H9 (cell line): ENCODE results near the gene MACROD1. TPM values are rescaled to one million over a fixed set of nuclear protein-coding genes. Genes with fewer than 3 reads are reported as not detected.

Source experiments
- DNase-seq: peaks from one replicate; pipeline ENCODE4 v3.0.0-alpha.2; 2017
- H2AFZ ChIP-seq: one replicate; pipeline ENCODE4 v1.6.1; 2013; ENCODE audit warnings: mild to moderate bottlenecking, low read length, control low read depth, moderate library complexity
- H2AK5ac ChIP-seq: 2 replicates; pipeline ENCODE4 v1.6.1; 2013; ENCODE audit warnings: low read length, control low read depth, mixed read lengths; ENCODE audit not compliant: insufficient read length
- H2BK120ac ChIP-seq: one replicate; pipeline ENCODE4 v1.6.1; 2013; ENCODE audit warnings: low read depth, mild to moderate bottlenecking, low read length, control low read depth, inconsistent platforms; ENCODE audit not compliant: poor library complexity, severe bottlenecking
- H2BK12ac ChIP-seq: 2 replicates; pipeline ENCODE4 v1.6.1; 2013; ENCODE audit warnings: low read length, control low read depth, mixed read lengths, low read depth; ENCODE audit not compliant: insufficient read length
- H2BK15ac ChIP-seq: 2 replicates; pipeline ENCODE4 v1.6.1; 2013; ENCODE audit warnings: low read depth, low read length, control low read depth
- H2BK20ac ChIP-seq: one replicate; pipeline ENCODE4 v1.6.1; 2013; ENCODE audit warnings: low read depth, mild to moderate bottlenecking, low read length, control low read depth, inconsistent platforms; ENCODE audit not compliant: poor library complexity, severe bottlenecking
- H2BK5ac ChIP-seq: 2 replicates; pipeline ENCODE4 v1.6.1; 2013; ENCODE audit warnings: low read length, control low read depth, mixed read lengths; ENCODE audit not compliant: insufficient read length
- H3K14ac ChIP-seq: 2 replicates; pipeline ENCODE4 v1.6.1; 2013; ENCODE audit warnings: low read length, control low read depth; ENCODE audit not compliant: insufficient read depth
- H3K18ac ChIP-seq: 2 replicates; pipeline ENCODE4 v1.6.1; 2013; ENCODE audit warnings: low read depth, mild to moderate bottlenecking, mixed read lengths, low read length, control low read depth; ENCODE audit not compliant: insufficient read length
- H3K23ac ChIP-seq: 2 replicates; pipeline ENCODE4 v1.6.1; 2013; ENCODE audit warnings: low read length, control low read depth, mixed read lengths, low read depth; ENCODE audit not compliant: insufficient read length
- H3K23me2 ChIP-seq: 2 replicates; pipeline ENCODE4 v1.6.1; 2013; ENCODE audit warnings: low read depth, mild to moderate bottlenecking, mixed read lengths, low read length, control low read depth; ENCODE audit not compliant: insufficient read length, poor library complexity, severe bottlenecking
- H3K27ac ChIP-seq: 2 replicates; pipeline ENCODE4 v1.5.1; 2013; ENCODE audit warnings: low read length, control low read depth, mixed read lengths, low read depth; ENCODE audit not compliant: insufficient read length
- H3K27me3 ChIP-seq: 2 replicates; pipeline ENCODE4 v1.6.1; 2013; ENCODE audit warnings: low read length, control low read depth, inconsistent platforms; ENCODE audit not compliant: insufficient read depth
- H3K4ac ChIP-seq: 2 replicates; pipeline ENCODE4 v1.6.1; 2013; ENCODE audit warnings: low read depth, mild to moderate bottlenecking, control low read depth, inconsistent platforms, low read length, moderate library complexity
- H3K4me1 ChIP-seq: 2 replicates; pipeline ENCODE4 v1.6.1; 2013; ENCODE audit warnings: low read length, control low read depth, inconsistent platforms; ENCODE audit not compliant: insufficient read depth
- H3K4me2 ChIP-seq: 2 replicates; pipeline ENCODE4 v1.6.1; 2013; ENCODE audit warnings: low read length, control low read depth, mixed read lengths; ENCODE audit not compliant: insufficient read length, insufficient read depth
- H3K56ac ChIP-seq: 2 replicates; pipeline ENCODE4 v1.6.1; 2013; ENCODE audit warnings: low read depth, mild to moderate bottlenecking, mixed read lengths, low read length, control low read depth; ENCODE audit not compliant: insufficient read length
- H3K79me1 ChIP-seq: 2 replicates; pipeline ENCODE4 v1.6.1; 2013; ENCODE audit warnings: low read depth, mild to moderate bottlenecking, moderate library complexity, low read length, control low read depth, inconsistent platforms; ENCODE audit not compliant: insufficient read depth, poor library complexity, severe bottlenecking
- H3K79me2 ChIP-seq: 2 replicates; pipeline ENCODE4 v1.6.1; 2013; ENCODE audit warnings: low read length, control low read depth, inconsistent platforms; ENCODE audit not compliant: insufficient read depth
- H3K9ac ChIP-seq: 2 replicates; pipeline ENCODE4 v1.6.1; 2013; ENCODE audit warnings: low read length, control low read depth, mixed read lengths; ENCODE audit not compliant: insufficient read length; ENCODE audit errors: extremely low read depth
- H3K9me3 ChIP-seq: one replicate; pipeline ENCODE4 v1.6.1; 2013; ENCODE audit warnings: low read depth, low read length, inconsistent platforms; ENCODE audit not compliant: control insufficient read depth
- H3T11ph ChIP-seq: one replicate; pipeline ENCODE4 v1.6.1; 2013; ENCODE audit warnings: mild to moderate bottlenecking, low read length, control low read depth, inconsistent platforms
- H4K20me1 ChIP-seq: one replicate; pipeline ENCODE4 v1.6.1; 2013; ENCODE audit not compliant: control insufficient read depth, insufficient read length, insufficient read depth
- H4K5ac ChIP-seq: 2 replicates; pipeline ENCODE4 v1.6.1; 2013; ENCODE audit warnings: low read depth, mild to moderate bottlenecking, mixed read lengths, low read length, control low read depth; ENCODE audit not compliant: insufficient read length
- H4K8ac ChIP-seq: replicated peaks from 2 replicates; pipeline ENCODE4 v1.6.1; 2013; ENCODE audit warnings: low read length, control low read depth, mixed read lengths, low read depth; ENCODE audit not compliant: insufficient read length
- H4K91ac ChIP-seq: 2 replicates; pipeline ENCODE4 v1.6.1; 2013; ENCODE audit warnings: low read depth, mild to moderate bottlenecking, moderate library complexity, mixed read lengths, low read length, control low read depth; ENCODE audit not compliant: insufficient read length
- H3K27ac Mint-ChIP-seq, 3 experiments: 2 replicates in 2 of 3; 3 replicates in 1 of 3; pipeline ENCODE4 v1.8.0; 2020 to 2021; ENCODE audit warnings: mixed read lengths in 3 of 3, mild to moderate bottlenecking in 1 of 3, moderate library complexity in 1 of 3
- H3K27me3 Mint-ChIP-seq: 2 replicates; pipeline ENCODE4 v1.8.0; 2021; ENCODE audit warnings: low read depth, mild to moderate bottlenecking, moderate library complexity, mixed read lengths
- H3K36me3 Mint-ChIP-seq, 3 experiments: 2 replicates in 2 of 3; 3 replicates in 1 of 3; pipeline ENCODE4 v1.8.0; 2020 to 2021; ENCODE audit warnings: low read depth in 3 of 3, mixed read lengths in 3 of 3; ENCODE audit not compliant: insufficient read depth in 1 of 3
- H3K4me1 Mint-ChIP-seq, 2 experiments: 2 replicates each; pipeline ENCODE4 v1.8.0; 2020; ENCODE audit warnings: mixed read lengths in 2 of 2
- H3K4me3 Mint-ChIP-seq, 2 experiments: 2 replicates in 1 of 2; 3 replicates in 1 of 2; pipeline ENCODE4 v1.8.0; 2020 to 2021; ENCODE audit warnings: mild to moderate bottlenecking in 2 of 2, mixed read lengths in 2 of 2, moderate library complexity in 1 of 2
- H3K9me3 Mint-ChIP-seq, 2 experiments: 2 replicates in 1 of 2; 3 replicates in 1 of 2; pipeline ENCODE4 v1.8.0; 2020; ENCODE audit warnings: mild to moderate bottlenecking in 2 of 2, mixed read lengths in 2 of 2, moderate library complexity in 1 of 2
- CTCF ChIP-seq: fragments of 200-600 bp; sonication (generic); conservative IDR thresholded peaks from 3 replicates; pipeline ENCODE4 v1.8.0; 2021; ENCODE audit warnings: antibody characterized with exemption, mild to moderate bottlenecking
- WGBS: extraction: QIAGEN DNeasy Blood & Tissue Kit; methylation state at CpG from one replicate; pipeline ENCODE4 v1.1.7; 2013; ENCODE audit warnings: missing lambda C conversion rate, low lambda C conversion rate, mixed read lengths; ENCODE audit not compliant: insufficient read length; ENCODE audit errors: extremely low coverage; 5-methylcytosine and 5-hydroxymethylcytosine counted together
- total RNA-seq: library from RNA; stranded (reverse); gene quantifications from 2 replicates; pipeline ENCODE4 v1.2.1, GENCODE V29; 2021

MACROD1 gene
- total RNA-seq, 1 experiment from 2014 or later = 21.2 TPM

- Histone ChIP-seq H3K23ac (no peak overlapping the region), H3K4ac (no peak overlapping the region), H3K79me2 (no peaks in the 10 kb centered on the region), H2BK5ac (no peak overlapping the region), H4K20me1 (no peaks in the 10 kb centered on the region), H2AFZ (no peak overlapping the region), H2BK120ac (no peak overlapping the region), H3K27ac (no peak overlapping the region), H4K91ac (no peak overlapping the region), H3T11ph (no peak overlapping the region), H2BK12ac (no peak overlapping the region), H3K23me2 (no peaks in the 10 kb centered on the region), H3K18ac (no peak overlapping the region), H3K14ac (no peak overlapping the region), H4K5ac (no peak overlapping the region), H2AK5ac (no peak overlapping the region), H3K79me1 (no peaks in the 10 kb centered on the region), H3K9me3 (no peaks in the 10 kb centered on the region), H4K8ac (no peak overlapping the region), H3K4me2 (no peak overlapping the region), H3K9ac (no peak overlapping the region), H3K4me1 (no peaks in the 10 kb centered on the region), H3K27me3 (no peaks in the 10 kb centered on the region), H3K56ac (no peak overlapping the region), H2BK20ac (no peak overlapping the region), H2BK15ac (no peak overlapping the region)
- Mint-ChIP-seq H3K27me3 (no peaks in the 10 kb centered on the region), H3K27ac (peak overlapping the region in 2 of 3 experiments; percentile 88 to 91; a peak in 4 of 7 replicates), H3K4me3 (no peak overlapping the region), H3K36me3 (peaks cover 44 to 86% (median 77%) of the 10 kb centered on the region in 3 experiments; a peak in 6 of 7 replicates), H3K9me3 (no peaks in the 10 kb centered on the region; a peak in 1 of 5 replicates), H3K4me1 (peaks cover 13 to 14% of the 10 kb centered on the region in 2 experiments)
- no peak for TF ChIP-seq CTCF
- no CpG with 5 or more reads among the region's 27 CpGs for WGBS
- no peak for DNase-seq
Measured at GRCh38 chr11:64203421-64204079, 37.6 kb upstream of the MACROD1 start.
